Measurements from ENCODE around the gene LYPD8.

DNA sequence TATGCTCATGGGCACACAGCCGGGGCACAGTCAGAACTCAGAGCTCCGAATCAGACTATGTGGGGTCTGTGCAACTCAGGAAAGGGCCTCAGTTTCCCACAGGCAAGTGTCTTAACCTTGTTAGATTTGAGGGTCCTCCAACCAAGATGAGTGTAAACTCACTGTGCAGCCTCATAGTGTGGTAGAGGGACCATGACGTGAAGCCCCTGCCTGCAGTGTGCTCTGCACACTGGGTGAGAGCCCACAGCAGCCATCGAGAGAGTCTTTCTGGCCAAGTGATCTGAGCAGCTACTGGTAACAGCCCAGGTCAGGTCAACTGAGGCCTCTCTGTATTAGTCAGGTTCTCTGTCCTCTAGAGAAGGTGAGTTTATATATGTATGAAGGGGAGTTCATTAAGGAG is 592 bp upstream of the LYPD8 start:
- TF ChIP-seq EZH2 (IDR thresholded peaks at IDR 0.05; ENCODE audit: borderline replicate concordance, insufficient read depth, low read length, poor library complexity, severe bottlenecking) (no peak), CTCF (IDR thresholded peaks at IDR 0.05; ENCODE audit: poor library complexity, severe bottlenecking) (no peak), POLR2AphosphoS5 (IDR thresholded peaks at IDR 0.05) (no peak), EP300 (conservative IDR thresholded peaks at IDR 0.05; ENCODE audit: poor library complexity, severe bottlenecking) (no peak), MXI1 (conservative IDR thresholded peaks at IDR 0.05; ENCODE audit: poor library complexity, severe bottlenecking) (no peak), TAF1 (IDR thresholded peaks at IDR 0.05; ENCODE audit: low read depth) (no peak), RAD21 (conservative IDR thresholded peaks at IDR 0.05) (no peak)
- TF ChIP-seq, protein P1, sequence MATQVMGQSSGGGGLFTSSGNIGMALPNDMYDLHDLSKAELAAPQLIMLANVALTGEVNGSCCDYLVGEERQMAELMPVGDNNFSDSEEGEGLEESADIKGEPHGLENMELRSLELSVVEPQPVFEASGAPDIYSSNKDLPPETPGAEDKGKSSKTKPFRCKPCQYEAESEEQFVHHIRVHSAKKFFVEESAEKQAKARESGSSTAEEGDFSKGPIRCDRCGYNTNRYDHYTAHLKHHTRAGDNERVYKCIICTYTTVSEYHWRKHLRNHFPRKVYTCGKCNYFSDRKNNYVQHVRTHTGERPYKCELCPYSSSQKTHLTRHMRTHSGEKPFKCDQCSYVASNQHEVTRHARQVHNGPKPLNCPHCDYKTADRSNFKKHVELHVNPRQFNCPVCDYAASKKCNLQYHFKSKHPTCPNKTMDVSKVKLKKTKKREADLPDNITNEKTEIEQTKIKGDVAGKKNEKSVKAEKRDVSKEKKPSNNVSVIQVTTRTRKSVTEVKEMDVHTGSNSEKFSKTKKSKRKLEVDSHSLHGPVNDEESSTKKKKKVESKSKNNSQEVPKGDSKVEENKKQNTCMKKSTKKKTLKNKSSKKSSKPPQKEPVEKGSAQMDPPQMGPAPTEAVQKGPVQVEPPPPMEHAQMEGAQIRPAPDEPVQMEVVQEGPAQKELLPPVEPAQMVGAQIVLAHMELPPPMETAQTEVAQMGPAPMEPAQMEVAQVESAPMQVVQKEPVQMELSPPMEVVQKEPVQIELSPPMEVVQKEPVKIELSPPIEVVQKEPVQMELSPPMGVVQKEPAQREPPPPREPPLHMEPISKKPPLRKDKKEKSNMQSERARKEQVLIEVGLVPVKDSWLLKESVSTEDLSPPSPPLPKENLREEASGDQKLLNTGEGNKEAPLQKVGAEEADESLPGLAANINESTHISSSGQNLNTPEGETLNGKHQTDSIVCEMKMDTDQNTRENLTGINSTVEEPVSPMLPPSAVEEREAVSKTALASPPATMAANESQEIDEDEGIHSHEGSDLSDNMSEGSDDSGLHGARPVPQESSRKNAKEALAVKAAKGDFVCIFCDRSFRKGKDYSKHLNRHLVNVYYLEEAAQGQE (IDR thresholded peaks at IDR 0.05; ENCODE audit: borderline replicate concordance) = no peak
